Frontal cortex (tissue), 4 donors: ENCODE data around the gene SPDYE4. TPM values are rescaled to one million over a fixed set of nuclear protein-coding genes. Genes with fewer than 3 reads are reported as not detected.
"Not testable (repeated sequence)": the region's sequence is repeated elsewhere in the genome, so short reads cannot be mapped to it uniquely, and the experiment has no call there.

Source experiments
- DNase-seq, 2 donors: peaks; one replicate each; pipeline ENCODE4 v3.0.0; 2012; ENCODE audit warnings: low spot score in 2 of 2
- FAIRE-seq: peaks from 2 replicates; lab custom pipeline; 2012; peaks lifted over from hg19 to GRCh38; lab: Jason Lieb, UNC
- total RNA-seq: library from RNA; depleted of rRNA; stranded (reverse); fragments of >200 nt; gene quantifications from one replicate; pipeline ENCODE4 v1.2.3, GENCODE V29; 2014
- donor health status: control.
- donor health status: control.
- donor health status: control.

The SPDYE4 gene, protein sequence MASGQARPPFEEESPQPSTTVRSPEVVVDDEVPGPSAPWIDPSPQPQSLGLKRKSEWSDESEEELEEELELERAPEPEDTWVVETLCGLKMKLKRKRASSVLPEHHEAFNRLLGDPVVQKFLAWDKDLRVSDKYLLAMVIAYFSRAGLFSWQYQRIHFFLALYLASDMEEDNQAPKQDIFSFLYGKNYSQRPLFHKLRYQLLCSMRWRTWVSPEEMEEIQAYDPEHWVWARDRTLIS
- not detected for total RNA-seq

DNA sequence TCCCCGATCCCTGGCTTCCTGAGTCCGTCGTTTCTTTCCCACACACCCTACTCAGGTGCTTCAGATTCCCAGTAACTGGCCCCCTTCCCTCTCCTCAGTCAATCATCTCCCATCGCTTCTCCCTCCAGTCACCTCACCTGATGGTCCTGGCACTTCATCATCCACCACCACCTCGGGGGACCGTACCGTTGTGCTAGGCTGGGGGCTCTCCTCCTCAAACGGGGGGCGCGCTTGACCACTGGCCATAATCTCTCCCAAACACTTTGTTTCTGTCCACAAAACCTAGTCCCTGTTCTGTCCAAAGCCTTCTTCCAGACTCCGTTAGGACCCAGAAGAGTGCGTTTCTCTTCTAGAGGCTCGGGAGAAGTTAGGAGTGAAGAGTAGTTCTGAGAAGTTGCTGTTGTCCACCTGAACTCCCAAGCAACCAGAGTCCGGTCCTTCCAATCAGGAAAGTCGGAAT lies at the start of gene SPDYE4:
SPDYE4 (minus strand) TSS at position 410 of the 460 bp plus-strand sequence; CDS start at position 246, 164 bp downstream.
- FAIRE-seq (no peak), DNase-seq (no peak)

DNA sequence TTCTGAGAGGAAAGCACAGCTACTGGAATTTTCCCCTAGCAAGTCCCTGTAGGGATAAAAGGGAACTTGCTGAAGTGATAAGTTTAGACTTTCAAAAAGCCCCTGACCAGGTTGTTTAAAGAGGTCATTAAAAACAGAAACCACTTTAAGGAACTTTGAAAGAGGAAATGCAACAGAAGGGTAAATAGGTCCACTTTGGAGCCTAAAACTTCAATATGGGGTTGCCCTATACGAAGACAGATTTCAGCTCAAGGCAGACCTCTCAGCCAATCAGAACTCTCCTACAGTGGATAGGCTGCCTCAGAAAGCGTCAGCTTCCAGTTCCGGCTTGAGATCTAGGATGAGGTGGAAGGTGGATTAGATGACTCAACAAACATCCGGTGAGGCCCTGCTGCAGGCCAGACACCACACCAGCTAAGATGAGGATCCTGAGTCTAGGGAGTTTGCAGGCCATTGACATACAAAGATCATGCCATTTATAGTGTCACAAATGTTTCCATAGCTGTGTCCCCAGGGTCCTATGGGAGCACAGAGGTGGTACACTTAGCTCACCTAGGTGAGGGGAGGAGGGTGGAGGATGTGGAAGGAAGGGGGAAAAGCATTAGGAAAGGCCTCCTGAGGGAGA lies 48.7 kb upstream of the SPDYE4 start:
- FAIRE-seq (no peak), DNase-seq (no peak)

DNA sequence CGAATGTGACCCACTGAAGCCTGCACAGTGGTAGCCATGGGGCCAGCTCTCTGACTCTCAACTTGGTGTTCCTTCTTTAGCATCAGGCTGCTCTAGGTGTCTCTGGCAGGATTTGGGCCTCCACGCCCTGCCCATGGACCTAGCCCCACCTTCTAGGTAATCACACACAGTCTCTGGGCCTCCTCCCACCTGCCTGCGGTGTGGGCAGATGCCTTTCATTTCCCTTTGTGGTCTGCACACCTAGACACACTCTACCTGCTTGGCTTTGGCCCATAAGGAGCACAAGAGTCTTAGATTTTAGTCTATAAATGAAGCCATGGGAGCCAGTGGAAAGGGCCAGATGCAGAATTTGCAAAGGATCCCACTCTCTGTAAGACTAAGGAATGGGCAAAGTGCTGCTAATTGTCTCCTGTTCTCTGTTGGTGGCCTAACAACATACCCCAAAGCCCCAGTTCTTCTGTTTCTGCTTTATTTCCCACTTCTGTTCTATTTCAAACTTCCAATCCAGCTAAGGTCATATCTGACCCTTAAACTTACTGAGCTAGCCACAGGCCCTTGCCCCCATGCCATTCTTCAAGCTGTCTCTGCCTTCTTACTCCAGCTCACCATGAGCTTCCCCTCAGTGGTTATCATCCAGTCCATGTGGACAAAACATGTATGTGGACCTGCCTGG lies 48.0 kb upstream of the SPDYE4 start:
- DNase-seq (no peak), FAIRE-seq (no peak)

DNA sequence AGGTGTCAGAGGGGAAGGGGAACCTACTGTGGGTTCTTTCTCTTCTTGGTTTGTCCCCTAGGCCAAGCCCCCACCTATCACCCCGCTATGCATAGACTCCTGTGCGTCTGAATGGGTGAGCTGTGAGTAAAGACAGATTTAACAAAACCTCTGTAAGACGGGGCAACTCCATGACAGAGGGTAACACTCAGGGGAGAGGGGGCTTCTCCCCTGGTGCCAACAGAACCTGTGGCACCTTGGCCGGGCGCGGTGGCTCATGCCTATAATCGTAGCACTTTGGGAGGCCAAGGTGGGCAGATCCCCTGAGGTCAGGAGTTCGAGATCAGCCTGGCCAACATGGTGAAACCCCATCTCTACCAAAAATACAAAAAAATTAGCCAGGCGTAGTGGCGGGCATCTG lies 47.0 kb upstream of the SPDYE4 start:
- not testable (repeated sequence) for FAIRE-seq, DNase-seq

DNA sequence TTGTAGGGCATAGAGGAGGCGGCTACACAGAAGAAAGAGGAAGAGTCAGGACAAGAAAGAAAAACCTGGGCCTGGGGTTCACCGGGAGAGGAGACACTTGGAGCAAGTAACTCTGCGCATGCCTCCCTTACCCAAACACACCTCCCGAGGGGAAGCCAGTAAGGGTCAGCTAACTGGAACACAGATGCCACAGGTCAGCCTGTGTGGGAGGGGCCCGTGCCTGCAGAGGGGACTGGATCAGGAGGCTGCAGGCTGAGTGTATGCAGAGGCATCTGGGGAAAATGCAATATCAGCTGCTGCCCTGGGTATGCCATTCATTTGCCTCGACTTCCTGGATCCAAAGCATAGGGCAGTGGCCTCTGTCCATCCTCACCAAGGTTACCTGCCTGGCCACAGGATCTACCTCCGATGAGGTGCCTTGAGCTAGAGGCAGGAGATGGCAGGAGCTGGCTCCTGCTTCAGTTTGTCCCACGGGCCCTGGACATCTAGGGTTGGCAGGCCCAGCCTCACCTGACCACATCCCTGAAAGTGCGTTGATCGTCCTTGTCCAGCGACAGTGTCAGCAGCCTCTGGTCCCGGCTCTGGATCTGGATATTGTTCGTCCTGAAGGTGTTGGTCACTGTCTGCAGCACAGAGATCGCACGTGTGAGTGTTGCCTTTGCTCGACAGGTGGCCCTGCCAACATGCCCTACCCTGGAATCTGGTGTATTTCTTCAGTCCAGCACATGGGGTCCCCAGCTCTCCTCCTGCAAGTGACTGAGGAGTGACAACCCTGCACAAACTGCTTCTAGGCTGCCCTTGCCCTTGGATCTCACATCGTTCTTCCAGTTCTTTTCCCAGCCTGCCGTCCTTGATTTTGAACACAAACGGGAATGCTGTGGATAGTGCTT lies 45.4 kb upstream of the SPDYE4 start:
- DNase-seq (no peak), FAIRE-seq (no peak)

DNA sequence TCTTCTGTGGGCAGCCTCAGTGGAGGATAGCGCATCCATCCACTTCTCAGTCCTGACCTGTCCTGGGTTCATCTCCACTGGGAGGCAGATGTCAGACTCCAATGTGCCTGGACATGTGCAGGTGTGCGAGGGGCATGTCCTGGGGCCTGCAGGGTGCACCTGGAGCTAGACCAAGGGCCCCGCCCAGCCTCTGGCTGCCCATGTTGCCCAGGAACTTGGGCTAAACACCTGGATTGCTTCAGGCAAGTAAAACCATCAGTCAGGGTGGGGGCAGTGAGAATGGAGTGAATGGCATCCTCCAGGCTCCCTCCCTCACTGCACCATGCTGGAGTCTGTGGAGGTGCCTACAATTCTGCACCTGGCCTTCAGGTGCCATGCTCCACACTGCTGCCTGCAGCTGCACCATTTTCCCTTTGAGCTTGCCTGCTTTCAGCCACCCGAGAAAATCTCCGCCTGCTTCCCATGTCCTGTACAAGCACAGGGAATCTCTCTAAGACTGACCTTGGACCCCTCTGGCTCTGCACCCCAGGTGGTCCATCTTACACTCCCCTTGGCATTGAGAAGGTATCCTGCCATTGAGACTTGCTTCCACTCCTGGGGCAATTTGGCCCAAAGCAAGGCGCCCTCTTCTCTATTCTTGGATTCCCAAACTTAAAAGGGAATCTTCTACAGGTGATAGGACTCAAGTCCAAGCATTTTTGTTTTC lies 42.9 kb upstream of the SPDYE4 start:
- FAIRE-seq (no peak), DNase-seq (no peak)

DNA sequence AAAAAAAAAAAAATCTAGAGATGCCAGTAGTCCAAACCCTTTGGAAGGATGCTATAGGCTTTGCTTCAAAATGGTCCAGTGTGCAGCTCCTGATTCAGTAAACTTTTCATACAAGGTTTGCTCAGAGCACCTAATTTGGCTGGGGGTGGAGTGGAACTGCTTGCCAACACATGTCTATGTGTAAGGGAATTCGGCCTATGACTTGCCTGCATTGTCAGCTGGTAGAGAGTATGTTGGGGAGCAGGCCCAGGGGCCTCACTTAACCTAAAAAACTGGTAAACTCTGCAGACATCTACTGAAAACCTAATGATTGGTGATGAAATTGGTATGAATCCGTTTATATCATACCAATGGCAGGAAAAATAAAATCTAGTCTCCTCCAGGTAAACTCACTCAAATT lies 42.3 kb upstream of the SPDYE4 start:
- no peak for DNase-seq
- FAIRE-seq: no peak

DNA sequence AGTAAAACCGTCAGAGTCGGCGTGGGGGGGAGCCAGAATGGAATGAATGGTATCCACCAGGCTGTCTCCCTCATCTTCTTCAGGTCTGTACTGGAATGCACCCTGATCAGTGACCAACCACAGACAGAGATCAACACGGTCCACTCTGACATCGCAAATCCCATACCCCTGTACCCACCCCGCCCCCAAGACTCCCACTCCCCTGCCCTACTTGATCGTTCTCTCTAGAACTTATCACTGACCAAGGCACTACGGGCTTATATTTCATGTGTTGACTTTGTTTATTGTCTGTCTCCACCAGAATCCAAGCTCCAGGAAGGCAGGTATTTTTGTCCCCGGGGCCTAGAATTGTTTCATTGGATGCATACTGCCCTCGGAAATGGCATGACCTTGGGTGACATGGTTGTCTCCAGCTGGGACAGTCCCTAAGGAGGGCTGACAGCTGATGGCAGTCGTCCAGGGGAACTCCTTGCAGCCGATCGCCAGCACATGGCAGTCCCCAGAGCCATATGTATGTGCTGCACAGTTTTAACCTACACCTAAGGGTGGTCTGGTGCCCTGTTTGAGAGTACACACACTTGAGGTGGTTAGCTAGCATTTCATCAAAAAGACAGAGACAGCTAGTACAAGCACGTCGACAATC lies 41.3 kb upstream of the SPDYE4 start:
- no peak for DNase-seq
- no peak for FAIRE-seq

DNA sequence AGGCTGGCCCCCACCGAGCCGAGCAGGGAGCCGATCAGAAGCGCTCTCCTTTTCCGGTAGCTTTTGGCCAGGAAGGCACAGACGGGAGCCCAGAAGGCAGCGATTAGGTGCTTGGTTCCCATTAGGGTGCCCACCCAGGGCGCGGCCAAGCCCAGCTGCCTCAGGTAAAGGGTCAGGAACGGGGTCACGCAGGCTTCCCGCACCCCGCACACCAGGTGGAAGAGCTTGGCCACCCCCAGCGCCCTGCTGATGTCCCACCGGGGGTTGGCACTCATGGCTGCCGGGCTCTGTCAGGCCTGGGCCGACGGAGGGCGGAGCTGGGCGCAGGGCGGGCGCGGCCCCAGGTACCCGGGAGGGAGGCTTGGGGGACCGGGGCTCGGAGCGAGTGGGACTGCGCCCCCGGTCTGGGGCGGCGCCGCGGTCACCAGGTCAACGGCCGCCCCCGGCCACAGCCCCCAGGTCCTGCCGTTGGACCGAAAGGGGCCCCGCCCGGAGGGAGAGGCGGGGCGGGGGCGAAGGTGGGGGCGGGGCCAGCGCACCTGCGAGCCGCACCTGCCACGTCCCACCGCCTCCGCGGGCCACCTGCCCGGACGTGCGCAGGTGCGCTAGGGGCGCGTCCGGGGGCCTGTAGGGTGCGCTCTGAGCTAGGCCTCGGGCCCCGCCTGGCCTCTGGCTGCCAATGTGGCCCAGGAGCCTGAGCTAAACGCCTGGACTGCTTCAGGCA lies 40.7 kb upstream of the SPDYE4 start, which contains the start of gene MFSD6L:
MFSD6L (minus strand) TSS at position 520 of the 724 bp plus-strand sequence; CDS start at position 275, 245 bp downstream.
- DNase-seq: no peak

DNA sequence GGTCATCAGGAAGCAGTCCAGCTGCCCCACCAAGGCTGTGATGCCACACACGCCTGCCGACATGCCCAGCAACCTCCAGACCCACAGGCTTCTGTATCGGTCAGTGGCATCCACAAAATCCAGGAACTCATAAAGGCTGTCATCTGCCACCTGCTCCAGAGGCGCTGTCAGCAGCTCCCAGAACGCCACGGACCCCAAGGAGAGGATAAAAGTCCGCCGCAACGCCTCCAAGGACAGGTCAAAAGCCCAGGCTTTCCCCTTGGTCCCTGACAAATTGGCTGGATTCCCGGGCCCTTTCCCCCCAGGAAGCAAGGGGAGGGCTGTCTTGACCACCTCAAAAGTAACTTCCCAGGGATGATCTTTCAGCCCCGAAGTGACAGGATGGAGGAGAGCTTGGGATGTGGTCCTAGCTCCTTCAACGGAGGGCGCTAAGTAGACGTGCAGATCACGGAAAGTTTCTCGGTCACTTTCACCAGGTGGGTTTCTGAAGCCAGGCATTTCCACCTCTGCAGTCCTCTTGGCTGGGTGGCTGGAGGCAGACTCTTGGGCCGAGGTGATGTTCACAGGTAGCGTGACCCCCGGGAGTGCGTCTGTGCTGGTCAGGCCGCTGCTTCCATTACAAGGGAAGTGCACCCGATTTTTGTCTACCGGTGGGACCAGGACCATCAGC lies 40.0 kb upstream of the SPDYE4 start:
- DNase-seq: no peak
- no peak for FAIRE-seq

More for the DNA sequence above, 40.7 kb upstream of the SPDYE4 start, which contains the start of gene MFSD6L:
- FAIRE-seq: no peak

DNA sequence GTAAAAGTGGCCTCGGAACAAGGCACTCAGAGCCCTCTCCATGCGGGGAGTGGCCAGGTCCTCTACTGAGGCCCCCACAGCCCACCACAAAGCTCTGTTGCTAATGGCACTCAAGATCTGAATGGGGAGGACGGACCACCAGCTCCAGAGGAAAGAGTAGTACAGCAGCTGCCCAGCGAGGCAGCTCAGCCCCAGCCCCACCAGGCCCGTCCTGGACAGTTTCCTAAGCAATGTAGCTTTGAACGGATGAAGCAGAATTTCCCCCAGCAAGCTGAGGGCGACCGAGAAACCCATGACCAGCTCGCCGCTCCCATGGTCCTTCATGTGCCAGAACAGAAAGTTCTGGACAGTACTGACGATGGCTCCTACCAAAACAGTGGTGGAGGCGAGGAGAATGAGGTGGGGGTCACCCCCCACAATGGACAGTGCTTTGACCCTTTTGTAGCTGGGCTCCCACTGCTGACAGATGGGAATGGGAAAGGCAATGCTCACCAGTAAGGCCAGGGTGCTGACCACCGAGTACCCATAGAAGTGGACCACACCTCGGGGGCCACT lies 39.4 kb upstream of the SPDYE4 start:
- DNase-seq (no peak), FAIRE-seq (no peak)

DNA sequence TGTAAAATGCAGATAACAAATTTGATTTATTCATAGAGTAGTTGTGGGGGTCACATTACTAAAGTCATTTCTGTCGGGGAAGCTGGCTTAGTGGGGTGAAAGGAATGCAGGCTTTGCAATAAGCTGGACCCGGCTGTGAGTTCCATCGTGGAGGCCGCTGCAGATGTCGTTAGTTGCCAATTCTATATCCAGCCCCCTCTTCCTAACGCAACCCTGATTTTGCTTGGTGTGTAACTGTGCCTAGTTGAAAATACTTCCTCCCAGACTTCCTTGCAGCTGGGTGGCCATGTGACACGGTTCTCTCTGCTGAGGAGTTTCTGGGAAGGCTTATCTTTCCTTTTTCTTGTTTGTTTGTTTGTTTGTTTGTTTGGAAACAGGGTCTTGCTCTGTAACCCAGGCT lies 36.3 kb upstream of the SPDYE4 start:
- FAIRE-seq (no peak), DNase-seq (no peak)

DNA sequence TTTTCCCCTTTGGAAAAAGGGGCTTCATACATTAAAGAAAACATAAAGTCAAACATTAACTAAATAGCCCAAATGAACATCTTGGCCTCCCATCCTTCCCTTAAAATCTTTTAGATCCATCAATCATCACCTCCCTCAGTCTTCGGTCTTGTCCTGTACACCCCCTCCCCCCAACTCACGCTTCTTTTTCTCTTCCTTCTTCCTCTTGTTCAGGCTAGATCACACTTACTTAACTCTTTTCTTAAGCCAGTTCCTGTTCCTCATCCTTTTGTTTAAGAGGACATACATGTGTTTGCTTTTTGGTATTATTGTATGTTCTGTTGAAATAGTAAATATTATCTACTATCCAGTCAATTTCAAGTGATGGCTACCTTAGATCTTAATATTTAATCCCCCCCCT lies 35.3 kb upstream of the SPDYE4 start:
- FAIRE-seq (no peak), DNase-seq (no peak)

DNA sequence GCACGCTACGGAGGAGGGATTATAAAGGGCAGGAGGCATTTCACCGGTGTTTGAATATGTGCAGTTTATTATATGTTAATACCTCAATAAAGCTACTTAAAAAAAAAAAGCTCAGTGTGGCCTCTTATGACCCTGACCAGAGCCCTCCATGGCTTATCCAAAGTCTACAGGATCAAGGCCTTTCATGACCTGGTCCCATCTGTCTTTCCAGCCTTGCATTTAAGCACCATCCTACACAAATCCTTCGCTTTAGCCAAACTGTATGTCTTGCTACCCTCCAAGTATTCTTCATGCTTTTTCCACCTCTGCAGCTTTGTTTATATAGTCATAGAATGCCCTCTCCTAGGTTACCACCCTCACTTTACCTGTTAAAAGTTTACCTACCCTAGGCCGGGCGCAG lies 34.3 kb upstream of the SPDYE4 start:
- DNase-seq (no peak), FAIRE-seq (no peak)

DNA sequence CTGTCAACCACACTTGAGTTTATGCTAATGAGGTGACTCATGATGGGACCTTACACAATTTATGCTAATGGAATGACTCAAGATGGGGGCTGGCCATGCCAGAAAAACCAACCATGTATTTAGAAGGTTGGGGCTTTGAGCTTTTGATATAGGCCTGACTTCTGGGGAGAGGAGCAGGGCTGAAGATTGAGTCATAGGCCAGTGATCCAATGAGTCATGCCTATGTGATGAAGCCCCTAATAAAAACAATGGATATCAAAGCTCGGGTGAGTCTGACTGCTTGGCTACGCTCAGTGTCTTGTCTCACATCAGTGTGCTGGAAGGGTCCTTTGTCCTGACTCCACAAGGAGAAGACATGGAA lies 33.5 kb upstream of the SPDYE4 start:
- DNase-seq (no peak), FAIRE-seq (no peak)

DNA sequence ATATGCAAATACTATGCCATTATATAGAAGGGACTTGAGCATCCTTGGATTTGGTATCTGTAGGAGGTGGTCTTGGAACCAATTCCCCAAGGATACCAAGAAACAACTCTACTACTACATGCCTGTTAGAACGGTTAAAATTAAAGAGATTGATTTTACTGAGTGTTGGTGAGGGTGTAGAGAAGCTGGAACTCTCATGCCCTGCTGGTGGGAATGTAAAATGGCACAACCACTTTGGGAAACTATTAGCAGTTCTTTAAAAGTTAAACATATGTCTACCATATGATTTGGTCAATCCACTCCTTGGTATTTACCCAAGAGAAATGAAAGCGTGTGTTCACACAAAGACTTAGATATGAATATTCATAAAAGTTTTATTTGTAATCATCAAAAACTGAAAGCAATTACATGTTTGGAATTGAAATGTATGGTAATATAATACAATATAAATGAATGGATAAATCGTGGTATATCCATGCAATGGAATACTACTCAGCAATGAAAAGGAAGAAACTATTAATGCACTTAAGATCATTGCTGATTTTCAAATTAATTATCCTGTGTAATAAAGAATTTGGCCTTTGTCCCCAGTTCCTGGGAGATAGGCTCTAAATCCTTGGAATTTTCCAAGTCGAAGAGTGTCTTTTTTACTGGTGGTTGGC lies 33.0 kb upstream of the SPDYE4 start:
- FAIRE-seq: no peak
- no peak for DNase-seq

DNA sequence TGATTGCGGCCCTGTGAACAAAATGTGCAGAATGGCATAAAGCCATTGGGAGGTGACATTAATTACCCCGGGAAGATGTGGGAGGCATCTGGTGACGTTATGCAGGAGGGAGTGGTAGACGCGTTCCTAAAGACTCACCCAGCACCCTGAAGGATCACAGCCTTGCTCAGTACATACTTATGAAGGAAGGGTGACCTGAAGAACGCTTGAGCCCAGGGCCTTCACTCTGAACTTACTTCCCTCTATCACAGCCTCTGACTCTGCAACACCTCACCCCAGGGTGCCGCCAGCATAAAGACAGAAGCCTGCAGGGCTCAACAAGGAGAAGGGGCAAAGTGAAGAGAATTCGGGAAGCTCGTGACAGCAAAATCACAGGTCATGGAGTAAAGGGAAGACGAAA lies 31.4 kb upstream of the SPDYE4 start:
- FAIRE-seq (no peak), DNase-seq (no peak)
